T-helper 2 cell (primary cell): ENCODE results near the gene CFAP210.
A peak's percentile ranks its signal among the peaks of the same experiment; 100 is the strongest.
"Not testable (repeated sequence)": the region's sequence is repeated elsewhere in the genome, so short reads cannot be mapped to it uniquely, and the experiment has no call there.

Experiments used
- DNase-seq, 5 experiments: peaks; one replicate each; pipeline versions ENCODE4 v3.0.0 to v3.0.0-alpha.2; 2012 to 2022

Gene CFAP210

GRCh38 chr2:169670937-169671336, 23.3 kb downstream of the CFAP210 start:
- DNase-seq = no peak

- no peak for DNase-seq
Measured at GRCh38 chr2:169670215-169670651, 24.0 kb downstream of the CFAP210 start.

- DNase-seq = peak in 1 of 5 experiments; percentile 14
Measured at GRCh38 chr2:169667583-169667982, 26.6 kb downstream of the CFAP210 start.

- peak in 1 of 5 experiments; percentile 74 for DNase-seq
Measured at GRCh38 chr2:169664978-169665930, 29.0 kb downstream of the CFAP210 start.

GRCh38 chr2:169664600-169664977, 29.6 kb downstream of the CFAP210 start:
- DNase-seq = no peak

GRCh38 chr2:169663247-169663646, 31.0 kb downstream of the CFAP210 start:
- no peak for DNase-seq

- DNase-seq = no peak
Measured at GRCh38 chr2:169662744-169663143, 31.5 kb downstream of the CFAP210 start.

GRCh38 chr2:169661265-169661664, 32.9 kb downstream of the CFAP210 start:
- DNase-seq = no peak

GRCh38 chr2:169659320-169659719, 34.9 kb downstream of the CFAP210 start:
- DNase-seq = peak in 1 of 5 experiments; percentile 3

- DNase-seq = no peak
Measured at GRCh38 chr2:169658877-169659276, 35.3 kb downstream of the CFAP210 start.

GRCh38 chr2:169656164-169656563, 38.0 kb downstream of the CFAP210 start:
- no peak for DNase-seq

- DNase-seq = no peak
Measured at GRCh38 chr2:169653636-169654035, 40.6 kb downstream of the CFAP210 start.

- DNase-seq = no peak
Measured at GRCh38 chr2:169649278-169649677, 44.9 kb downstream of the CFAP210 start.

GRCh38 chr2:169647496-169647895, 46.7 kb downstream of the CFAP210 start:
- no peak for DNase-seq

GRCh38 chr2:169644173-169644572, 50.0 kb downstream of the CFAP210 start:
- DNase-seq = no peak

- DNase-seq = no peak
Measured at GRCh38 chr2:169641464-169641863, 52.7 kb downstream of the CFAP210 start.

- DNase-seq = no peak
Measured at GRCh38 chr2:169640104-169640503, 54.1 kb downstream of the CFAP210 start.

- DNase-seq = no peak
Measured at GRCh38 chr2:169637620-169638019, 56.6 kb downstream of the CFAP210 start.

GRCh38 chr2:169636440-169637097, 57.6 kb downstream of the CFAP210 start:
- no peak for DNase-seq

- DNase-seq = no peak
Measured at GRCh38 chr2:169625781-169626180, 68.4 kb downstream of the CFAP210 start.

GRCh38 chr2:169623235-169623634, 71.0 kb downstream of the CFAP210 start:
- peak in 1 of 5 experiments; percentile 79 for DNase-seq

GRCh38 chr2:169620509-169620908, 73.7 kb downstream of the CFAP210 start:
- no peak for DNase-seq

GRCh38 chr2:169619946-169620345, 74.3 kb downstream of the CFAP210 start:
- no peak for DNase-seq

GRCh38 chr2:169615982-169616381, 78.2 kb downstream of the CFAP210 start:
- not testable (repeated sequence) for DNase-seq
